B cell (primary cell): ENCODE measurements around the gene DTWD2.

Experiments used
- EZH2 ChIP-seq: IDR thresholded peaks from 2 replicates; pipeline ENCODE4 v1.6.1; 2012; ENCODE audit warnings: borderline replicate concordance, low read depth, mild to moderate bottlenecking, moderate library complexity, low read length; ENCODE audit not compliant: insufficient read depth, poor library complexity, severe bottlenecking
- TF ChIP-seq, protein P1 (sequence below): fragments of 200-600 bp; IDR thresholded peaks from one replicate; pipeline ENCODE4 v1.8.0; 2022; ENCODE audit warnings: antibody characterized with exemption, mild to moderate bottlenecking

DNA sequence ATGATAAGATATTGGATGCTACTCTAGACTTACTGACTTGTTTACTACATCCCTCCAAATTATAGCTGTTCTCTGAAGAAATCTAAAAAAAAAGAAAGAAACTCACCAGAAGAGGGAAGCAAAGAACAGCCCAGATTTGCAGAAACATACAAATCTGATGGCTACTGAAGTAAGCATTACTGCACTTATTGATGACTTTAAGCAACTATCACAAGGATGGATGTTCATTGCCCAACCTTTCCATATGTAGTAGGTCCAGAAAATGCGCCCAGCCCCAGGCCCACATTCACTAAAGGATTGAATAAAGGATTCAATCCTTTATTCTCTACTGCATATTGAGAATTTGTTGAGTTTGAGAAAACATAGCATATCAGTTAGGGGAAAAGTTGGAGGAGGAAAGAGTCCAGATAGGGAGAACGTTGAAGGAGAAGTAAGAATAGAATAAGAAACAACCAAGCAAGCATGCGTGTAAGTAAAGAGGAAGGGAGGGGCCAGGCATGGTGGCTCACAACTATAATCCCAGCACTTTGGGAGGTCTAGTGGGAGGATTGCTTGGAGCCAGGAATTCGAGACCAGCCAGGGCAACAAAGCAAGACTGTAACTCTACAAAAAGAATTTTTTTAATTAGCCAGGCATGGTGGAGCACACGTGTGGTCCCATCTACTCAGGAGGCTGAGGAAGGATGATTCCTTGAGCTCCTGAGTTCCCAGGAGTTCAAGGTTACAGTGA is 33.8 kb upstream of the DTWD2 start:
- TF ChIP-seq, protein P1, sequence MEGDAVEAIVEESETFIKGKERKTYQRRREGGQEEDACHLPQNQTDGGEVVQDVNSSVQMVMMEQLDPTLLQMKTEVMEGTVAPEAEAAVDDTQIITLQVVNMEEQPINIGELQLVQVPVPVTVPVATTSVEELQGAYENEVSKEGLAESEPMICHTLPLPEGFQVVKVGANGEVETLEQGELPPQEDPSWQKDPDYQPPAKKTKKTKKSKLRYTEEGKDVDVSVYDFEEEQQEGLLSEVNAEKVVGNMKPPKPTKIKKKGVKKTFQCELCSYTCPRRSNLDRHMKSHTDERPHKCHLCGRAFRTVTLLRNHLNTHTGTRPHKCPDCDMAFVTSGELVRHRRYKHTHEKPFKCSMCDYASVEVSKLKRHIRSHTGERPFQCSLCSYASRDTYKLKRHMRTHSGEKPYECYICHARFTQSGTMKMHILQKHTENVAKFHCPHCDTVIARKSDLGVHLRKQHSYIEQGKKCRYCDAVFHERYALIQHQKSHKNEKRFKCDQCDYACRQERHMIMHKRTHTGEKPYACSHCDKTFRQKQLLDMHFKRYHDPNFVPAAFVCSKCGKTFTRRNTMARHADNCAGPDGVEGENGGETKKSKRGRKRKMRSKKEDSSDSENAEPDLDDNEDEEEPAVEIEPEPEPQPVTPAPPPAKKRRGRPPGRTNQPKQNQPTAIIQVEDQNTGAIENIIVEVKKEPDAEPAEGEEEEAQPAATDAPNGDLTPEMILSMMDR, result peak; percentile 67
- no peak for TF ChIP-seq EZH2
